Astrocyte of the spinal cord (primary cell): Measurements from ENCODE around the gene CHST12.
"Not testable (repeated sequence)": the region's sequence is repeated elsewhere in the genome, so short reads cannot be mapped to it uniquely, and the experiment has no call there.

Source experiments
- DNase-seq: peaks from one replicate; pipeline ENCODE4 v3.0.0; 2011; ENCODE audit warnings: low read depth, low spot score
- H3K4me3 ChIP-seq: 2 replicates; pipeline ENCODE4 v1.5.1; 2011; ENCODE audit warnings: low read depth, mild to moderate bottlenecking, low read length, moderate library complexity
- in situ Hi-C: cut with HindIII; loops from 2 replicates; pipeline ENCODE4 v1.10.0; 2017; ENCODE audit warnings: low sequenced_read_pairs
- TF ChIP-seq, protein P1 (sequence below): IDR thresholded peaks from 2 replicates; pipeline ENCODE4 v1.5.1; 2012; ENCODE audit warnings: low read depth, mild to moderate bottlenecking, low read length, inconsistent platforms

CHST12 gene

GRCh38 chr7:2446676-2447075, 43.3 kb downstream of the CHST12 start:
- DNase-seq, result no peak
- TF ChIP-seq, protein P1, sequence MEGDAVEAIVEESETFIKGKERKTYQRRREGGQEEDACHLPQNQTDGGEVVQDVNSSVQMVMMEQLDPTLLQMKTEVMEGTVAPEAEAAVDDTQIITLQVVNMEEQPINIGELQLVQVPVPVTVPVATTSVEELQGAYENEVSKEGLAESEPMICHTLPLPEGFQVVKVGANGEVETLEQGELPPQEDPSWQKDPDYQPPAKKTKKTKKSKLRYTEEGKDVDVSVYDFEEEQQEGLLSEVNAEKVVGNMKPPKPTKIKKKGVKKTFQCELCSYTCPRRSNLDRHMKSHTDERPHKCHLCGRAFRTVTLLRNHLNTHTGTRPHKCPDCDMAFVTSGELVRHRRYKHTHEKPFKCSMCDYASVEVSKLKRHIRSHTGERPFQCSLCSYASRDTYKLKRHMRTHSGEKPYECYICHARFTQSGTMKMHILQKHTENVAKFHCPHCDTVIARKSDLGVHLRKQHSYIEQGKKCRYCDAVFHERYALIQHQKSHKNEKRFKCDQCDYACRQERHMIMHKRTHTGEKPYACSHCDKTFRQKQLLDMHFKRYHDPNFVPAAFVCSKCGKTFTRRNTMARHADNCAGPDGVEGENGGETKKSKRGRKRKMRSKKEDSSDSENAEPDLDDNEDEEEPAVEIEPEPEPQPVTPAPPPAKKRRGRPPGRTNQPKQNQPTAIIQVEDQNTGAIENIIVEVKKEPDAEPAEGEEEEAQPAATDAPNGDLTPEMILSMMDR, result no peak
- in situ Hi-C loops, result no loop called here
- H3K4me3 ChIP-seq, result no peak overlapping the region

DNA sequence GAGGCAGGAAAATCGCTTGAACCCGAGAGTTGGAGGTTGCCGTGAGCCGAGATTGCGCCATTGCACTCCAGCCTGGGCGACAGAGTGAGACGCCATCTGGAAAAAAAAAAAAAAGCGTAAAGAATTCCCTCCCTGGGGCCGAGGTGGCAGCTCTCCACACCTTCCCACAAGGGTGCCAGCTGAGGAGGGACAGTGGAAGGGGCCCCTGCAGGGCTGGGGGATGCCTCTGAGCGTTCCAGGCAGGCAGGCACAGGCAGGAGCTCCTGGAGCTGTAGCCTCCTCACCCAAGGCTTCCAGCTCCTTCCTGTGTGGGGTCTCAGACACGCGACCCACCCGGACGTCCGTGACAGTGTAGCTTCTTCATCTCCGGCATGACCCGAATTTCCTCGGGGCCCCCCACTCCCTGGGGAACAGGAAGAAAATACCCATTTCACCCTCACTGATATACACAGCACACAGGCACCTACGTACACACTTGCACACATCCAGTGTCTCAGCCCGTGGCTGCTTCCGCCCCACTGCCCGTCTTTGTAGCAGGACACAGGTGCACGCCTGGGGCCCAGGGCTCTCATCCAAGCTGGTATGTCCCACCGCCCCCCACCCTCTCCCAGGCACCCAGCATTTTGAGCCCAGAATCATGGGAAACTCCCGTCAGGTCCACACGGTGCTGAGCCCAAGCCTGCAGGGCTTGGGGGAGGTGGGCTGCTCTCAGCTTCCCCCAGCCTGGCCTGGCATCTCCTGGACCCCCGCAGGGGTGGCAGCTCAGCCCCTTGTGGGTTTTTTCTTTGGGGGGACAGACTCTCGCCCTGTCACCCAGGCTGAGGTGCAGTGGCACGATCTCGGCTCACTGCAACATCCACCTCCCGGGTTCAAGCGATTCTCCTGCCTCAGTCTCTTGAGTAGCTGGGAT, 47.0 kb downstream of the CHST12 start:
- TF ChIP-seq, protein P1, result no peak
- no peak for DNase-seq
- in situ Hi-C loops, result no loop called here
- no peak overlapping the region for H3K4me3 ChIP-seq

- peak; percentile 66 for DNase-seq
- in situ Hi-C loops, result no loop called here
- TF ChIP-seq, protein P1, result peak; percentile 94
- peak overlapping the region; percentile 13 for H3K4me3 ChIP-seq
Observed at GRCh38 chr7:2451171-2452073, 48.0 kb downstream of the CHST12 start.

DNA sequence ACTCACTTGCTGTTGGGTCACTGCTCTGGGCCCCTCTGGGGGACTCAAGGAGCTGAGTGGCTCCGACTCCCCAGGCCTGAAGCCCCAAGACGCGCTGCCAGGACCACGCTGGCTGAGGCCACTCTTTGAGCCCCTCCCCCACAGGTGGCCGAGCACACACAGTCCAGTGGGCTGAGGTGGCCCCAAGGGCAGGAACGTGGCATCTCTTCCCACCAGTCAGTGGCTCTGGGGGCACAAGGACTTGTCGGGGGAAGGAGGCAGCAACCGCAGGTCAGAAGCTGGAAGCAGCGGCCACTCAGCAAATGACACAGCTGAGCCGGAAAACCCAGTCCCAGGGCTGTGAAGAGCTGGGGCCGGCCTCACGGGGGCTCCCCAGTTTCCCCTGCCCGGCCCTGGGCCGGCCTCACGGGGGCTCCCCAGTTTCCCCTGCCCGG, 48.7 kb downstream of the CHST12 start:
- DNase-seq, result no peak
- H3K4me3 ChIP-seq, result no peak overlapping the region
- in situ Hi-C loops, result no loop called here
- TF ChIP-seq, protein P1, result no peak

DNA sequence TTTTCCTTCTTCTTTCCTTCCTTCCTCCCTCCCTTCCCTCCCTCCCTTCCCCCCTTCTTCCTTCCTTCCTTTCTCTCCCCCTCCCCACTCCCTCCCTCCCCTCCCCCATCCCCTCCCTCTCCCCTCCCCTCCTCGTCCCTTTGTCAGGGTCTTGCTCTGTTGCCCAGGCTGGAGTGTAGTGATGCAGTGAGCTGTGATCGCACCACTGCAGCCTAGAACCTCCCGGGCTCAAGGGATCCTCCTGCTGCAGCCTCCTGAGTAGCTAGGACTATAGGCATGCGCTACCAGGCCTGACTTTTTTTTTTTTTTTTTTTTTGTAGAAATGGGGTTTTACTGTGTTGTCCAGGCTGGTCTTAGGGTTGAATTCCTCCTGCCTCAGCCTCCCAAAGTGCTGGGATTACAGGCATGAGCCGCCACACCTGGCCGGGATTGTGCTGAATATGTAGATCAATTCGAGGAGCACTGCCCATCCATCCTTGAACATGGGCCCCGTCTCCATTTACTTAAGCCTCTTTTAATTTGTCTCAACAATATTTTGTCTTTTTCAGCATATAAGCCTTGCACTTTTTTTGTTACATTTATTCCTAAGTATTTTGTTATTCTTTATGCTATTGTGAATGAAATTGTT, 49.3 kb downstream of the CHST12 start:
- in situ Hi-C loops, result no loop called here
- H3K4me3 ChIP-seq, result no peak overlapping the region

DNA sequence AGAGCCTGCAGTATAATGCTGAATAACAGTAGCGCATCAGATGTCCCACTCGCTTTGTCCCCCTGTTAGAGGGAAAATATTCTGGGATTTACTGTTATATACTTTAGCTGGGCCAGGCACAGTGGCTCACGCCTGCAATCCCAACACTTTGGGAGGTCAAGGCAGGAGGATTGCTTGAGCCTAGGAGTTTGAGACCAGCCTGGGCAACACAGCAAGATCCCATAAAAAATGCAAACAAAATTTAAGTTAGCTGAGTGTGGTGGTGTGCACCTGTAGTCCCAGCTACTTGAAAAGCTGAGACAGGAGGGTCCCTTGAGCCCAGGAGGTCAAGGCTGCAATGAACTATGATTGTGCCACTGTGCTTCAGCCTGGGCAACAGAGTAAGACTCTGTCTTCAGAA, 50.4 kb downstream of the CHST12 start:
- DNase-seq, in situ Hi-C loops, H3K4me3 ChIP-seq: not testable (repeated sequence)

More for the DNA sequence above, 49.3 kb downstream of the CHST12 start:
- TF ChIP-seq, protein P1, result no peak
- DNase-seq, result no peak
